ENCODE data around the gene TRPM3. TPM values are rescaled to one million over a fixed set of nuclear protein-coding genes. Genes with fewer than 3 reads are reported as not detected.

Gene TRPM3
- total RNA-seq, 1 donor from 2014 or later = not detected

GRCh38 chr9:70502690-70503089 is 618.7 kb downstream of the TRPM3 start:
- no peak for ATAC-seq

DNA sequence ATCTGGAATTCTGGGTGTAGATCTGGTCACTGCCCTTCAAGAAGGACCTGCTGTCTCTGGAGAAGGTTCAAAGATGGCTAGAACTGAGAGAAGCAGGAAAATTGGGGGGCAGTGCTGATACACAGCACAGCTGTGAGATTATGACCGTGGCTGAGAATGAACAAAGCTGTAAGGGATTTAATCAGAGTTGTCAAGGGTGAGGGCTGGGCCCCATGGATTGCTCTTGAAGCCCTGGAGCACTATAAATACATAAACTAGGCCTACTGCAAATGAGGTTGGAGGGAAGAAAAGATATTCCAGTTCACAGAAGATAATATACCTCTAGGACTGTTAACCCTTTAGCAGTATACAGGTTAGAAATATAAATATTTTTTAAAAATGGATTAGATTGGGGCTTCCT is 620.6 kb downstream of the TRPM3 start:
- no peak for ATAC-seq

GRCh38 chr9:70499621-70500020 is 621.8 kb downstream of the TRPM3 start:
- no peak for ATAC-seq

- ATAC-seq = no peak
Measured at GRCh38 chr9:70498866-70499265, 622.6 kb downstream of the TRPM3 start.

DNA sequence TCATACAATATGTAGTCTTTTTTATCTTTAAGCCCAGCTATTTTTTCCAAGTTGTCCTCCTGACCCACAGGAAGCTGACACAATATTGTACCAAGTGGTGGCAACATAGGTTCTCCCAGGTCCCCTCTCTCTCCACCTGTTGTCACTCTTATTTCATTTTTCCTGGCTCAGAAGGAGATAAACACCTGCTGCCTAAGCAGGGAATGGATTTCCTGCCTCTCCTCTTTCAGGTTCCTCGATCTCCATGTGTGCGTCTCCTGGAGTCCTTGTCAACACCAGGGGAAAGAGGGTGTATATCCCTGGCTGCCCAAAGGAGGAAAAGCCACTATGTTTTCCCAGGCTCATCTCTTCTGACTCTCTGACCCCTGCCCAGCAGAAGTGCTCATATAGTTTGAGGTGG is 625.2 kb downstream of the TRPM3 start:
- ATAC-seq = no peak

DNA sequence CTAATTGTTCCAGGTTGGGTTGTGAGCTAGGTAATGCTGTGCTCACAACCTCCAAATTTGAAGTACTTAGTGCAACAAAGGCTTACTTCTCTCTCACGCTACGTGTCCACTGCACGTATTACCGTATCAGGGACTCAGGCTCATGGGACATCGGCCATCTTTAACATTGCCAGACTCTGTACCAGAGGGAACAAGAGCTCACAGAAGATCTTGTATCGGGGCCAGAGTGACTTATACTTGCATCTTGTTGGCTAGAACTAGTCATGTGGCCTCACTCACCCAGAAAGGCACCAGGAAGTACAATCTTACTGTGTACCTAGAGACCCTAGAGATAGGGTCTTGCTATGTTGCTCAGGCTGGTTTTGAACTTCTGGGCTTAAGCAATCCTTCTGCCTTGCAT is 625.9 kb downstream of the TRPM3 start:
- ATAC-seq = no peak

DNA sequence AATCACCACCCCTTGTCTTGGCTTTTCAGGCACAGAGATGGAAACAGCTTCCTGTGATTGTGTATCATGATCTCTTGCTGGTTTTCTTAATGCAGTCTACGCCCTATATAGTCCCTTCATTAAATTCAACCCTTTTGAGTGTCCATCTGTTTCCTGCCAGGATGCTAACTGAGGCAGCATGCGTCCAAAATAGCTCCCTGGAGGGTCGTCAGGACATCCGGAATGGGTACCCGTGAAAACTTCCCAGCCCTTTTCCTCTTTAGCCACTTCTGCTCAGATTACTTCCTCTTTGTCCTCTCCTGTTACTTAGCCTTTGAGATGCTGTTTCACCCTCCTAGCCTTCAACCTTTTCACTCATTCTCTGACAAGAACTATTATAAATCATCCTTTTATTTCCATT is 627.2 kb downstream of the TRPM3 start:
- ATAC-seq = no peak

DNA sequence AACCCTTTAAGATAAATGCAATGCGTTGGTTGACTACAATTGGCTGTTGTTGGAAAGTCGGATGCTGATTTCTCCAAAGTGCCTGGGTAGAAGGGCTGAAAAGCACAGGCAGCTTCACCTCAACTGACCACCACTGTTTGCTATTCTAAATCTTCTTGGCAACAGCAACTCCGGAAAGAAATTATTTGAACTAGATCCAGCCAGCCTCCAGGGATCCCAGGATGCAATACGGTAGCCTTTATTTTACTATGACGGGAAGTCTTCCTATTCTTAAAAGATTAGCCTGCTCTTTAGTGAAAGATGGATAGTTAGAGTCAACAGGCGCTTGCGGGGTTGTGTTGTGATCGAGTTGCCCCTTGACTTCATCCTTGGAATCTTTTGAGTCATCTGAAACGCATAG is 628.4 kb downstream of the TRPM3 start:
- ATAC-seq = no peak

DNA sequence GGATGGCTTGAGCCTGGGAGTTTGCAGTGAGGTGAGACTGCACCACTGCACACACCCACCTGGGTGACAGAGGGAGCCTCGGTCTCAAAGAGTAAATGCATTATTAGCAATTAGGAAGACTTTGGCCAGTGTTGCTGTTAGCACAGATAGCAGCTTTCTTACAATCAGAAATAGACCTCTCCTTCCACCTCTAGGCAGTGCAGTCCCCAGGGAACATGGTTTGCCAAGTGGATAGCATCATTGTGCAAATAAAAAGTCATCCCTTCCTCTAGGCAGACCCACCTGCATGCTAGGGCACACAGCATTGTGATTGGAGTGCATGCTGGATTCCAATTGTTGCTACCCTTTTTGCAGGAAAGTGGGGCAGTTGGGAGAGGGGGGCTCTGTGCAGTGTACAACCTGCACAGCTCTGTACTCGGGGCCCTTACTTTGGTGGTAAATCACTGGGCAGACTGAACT is 629.1 kb downstream of the TRPM3 start:
- ATAC-seq = no peak

- no peak for ATAC-seq
Measured at GRCh38 chr9:70491426-70492318, 629.7 kb downstream of the TRPM3 start.

DNA sequence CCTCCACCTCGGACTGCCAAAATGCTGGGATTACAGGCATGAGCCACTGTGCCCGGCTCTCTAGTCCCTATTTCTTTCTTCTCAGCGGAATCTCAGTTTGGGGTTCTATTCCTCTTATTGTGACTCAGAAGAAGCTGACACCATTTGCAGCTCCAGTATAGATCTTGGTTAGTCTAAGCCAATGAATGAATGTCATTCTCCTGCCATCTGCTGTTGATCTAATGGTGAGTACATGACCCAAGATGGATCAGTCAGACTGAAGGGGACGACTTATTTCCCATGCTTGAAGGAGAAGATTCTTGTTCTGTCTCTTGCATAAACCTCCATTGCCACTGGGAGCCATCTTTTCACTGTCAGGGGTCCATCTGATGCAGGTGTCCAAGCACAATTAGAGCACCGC is 630.9 kb downstream of the TRPM3 start:
- no peak for ATAC-seq

DNA sequence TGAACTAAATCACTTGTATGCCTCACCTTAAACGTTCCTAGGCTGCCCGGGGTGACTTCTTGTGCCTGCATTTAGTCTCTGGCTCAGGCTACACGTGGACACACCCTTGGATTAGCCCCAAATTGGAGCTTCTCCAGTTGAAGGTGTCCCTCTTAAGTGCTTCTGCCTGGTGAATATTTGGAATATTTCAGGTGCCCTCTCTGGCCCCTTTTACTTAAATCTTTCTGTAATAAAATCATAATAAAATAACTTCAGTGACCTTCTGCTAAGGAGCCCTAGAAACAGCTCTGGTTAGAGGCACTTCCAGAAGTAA is 632.7 kb downstream of the TRPM3 start:
- no peak for ATAC-seq

DNA sequence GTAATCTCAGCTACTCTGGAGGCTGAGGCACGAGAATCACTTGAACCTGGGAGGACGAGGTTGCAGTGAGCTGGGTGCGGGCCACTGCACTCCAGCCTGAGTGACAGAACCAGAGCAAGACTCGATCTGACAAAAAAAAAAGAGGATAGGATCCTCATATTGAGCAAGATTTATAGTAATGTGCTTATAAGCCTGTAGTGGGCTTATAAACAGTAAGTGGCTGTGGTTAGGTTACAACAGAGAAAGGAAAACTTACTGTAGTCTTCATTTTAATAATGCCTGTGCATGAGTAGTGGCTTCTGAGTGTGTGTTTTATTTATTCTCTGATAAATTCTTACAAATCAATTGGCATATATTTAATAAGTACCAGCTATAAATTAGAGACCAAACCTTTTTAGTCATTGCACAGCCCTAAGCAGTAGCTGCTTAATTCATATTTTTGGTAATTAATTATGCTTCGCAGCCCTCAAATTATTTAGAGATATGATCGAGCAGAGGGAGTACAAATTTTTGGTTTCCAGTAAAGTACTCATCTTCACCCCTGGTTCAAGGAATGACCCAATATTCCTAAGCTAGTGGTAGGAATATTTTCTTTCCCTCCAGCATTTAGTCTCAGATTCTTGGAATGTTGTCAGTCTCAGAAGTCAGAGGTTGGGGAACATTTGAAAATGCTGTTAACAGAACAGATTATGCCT is 633.2 kb downstream of the TRPM3 start:
- no peak for ATAC-seq

GRCh38 chr9:70486127-70486526 is 635.3 kb downstream of the TRPM3 start:
- no peak for ATAC-seq

- ATAC-seq = no peak
Measured at GRCh38 chr9:70485273-70485858, 636.1 kb downstream of the TRPM3 start.

DNA sequence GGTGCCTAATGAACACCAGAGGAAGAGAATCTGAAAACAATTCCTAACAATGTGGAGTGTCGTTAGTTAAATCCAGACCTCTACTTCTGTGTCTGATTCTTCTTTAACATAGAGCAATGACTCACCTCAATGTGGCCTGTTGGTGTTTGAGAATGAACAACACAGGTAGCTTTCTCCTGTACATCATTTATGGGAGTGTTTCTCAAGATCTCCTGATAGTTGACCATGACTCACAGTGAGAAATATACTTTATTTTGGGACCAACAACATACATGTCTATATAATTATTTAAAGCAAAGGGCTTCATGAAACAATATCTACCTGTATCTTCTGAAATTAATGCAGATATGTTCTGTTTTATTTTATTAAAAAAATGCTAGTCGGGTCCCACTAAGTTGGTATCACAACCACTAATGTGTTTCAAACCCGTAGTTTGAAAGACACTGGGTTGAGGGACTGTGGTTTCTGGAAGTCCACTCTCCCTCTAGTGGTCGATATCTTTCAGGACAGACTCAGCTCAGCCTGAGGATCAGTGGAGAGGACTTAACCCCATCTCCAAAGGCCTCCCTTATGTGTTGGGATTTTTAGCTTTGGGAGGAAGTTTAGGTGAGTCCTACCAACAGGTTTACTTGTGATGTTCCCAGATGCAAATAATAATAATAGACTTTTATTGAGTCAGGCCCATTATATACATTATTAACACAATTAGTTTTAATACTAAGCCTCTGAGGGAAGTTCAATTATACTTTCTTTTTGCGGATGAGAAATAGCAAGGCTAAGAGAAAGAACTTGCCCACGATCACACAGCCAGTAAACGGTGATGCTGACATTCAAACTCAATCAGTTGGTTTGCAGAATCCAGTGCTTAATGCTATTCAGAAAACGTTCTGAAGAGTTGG is 636.9 kb downstream of the TRPM3 start:
- peak; percentile 58 for ATAC-seq

GRCh38 chr9:70481471-70481870 is 640.0 kb downstream of the TRPM3 start:
- no peak for ATAC-seq

- ATAC-seq = peak; percentile 90
Measured at GRCh38 chr9:70480405-70480980, 640.9 kb downstream of the TRPM3 start.

- ATAC-seq = no peak
Measured at GRCh38 chr9:70479880-70480291, 641.5 kb downstream of the TRPM3 start.

Data from esophagus mucosa (tissue), 1 donor.